GM12878 (cell line): ENCODE data around the gene PLBD1.

Experiments
- CEBPB ChIP-seq, 2 experiments: fragments of 150-350 bp in 1 of 2; IDR thresholded peaks; 2 replicates each; pipeline ENCODE4 v1.6.1; 2012 to 2014; ENCODE audit warnings: low read depth in 2 of 2, low read length in 2 of 2, borderline replicate concordance in 1 of 2, inconsistent platforms in 1 of 2
- CTCF ChIP-seq, 3 experiments: IDR thresholded peaks in 2 of 3; conservative IDR thresholded peaks in 1 of 3; 2 replicates each; pipeline ENCODE4 v1.5.1; 2011; ENCODE audit warnings: low read depth in 3 of 3, low read length in 3 of 3, mild to moderate bottlenecking in 3 of 3, control low read depth in 2 of 3, moderate library complexity in 2 of 3, inconsistent platforms in 1 of 3, mixed read lengths in 1 of 3; ENCODE audit not compliant: control insufficient read depth in 2 of 3, insufficient read depth in 1 of 3; ENCODE audit errors: extremely low read depth in 1 of 3
- SMAD1 ChIP-seq: fragments of 450-650 bp; IDR thresholded peaks from 2 replicates; pipeline ENCODE4 v1.6.1; 2018; ENCODE audit warnings: mild to moderate bottlenecking, low read depth; ENCODE audit not compliant: partially characterized antibody

- TF ChIP-seq CTCF (IDR thresholded peaks at IDR 0.05 in 2 of 3, conservative IDR thresholded peaks at IDR 0.05 in 1 of 3; ENCODE audit: control insufficient read depth in 2 of 3, extremely low read depth in 1 of 3, insufficient read depth in 1 of 3, low read depth in 3 of 3, low read length in 3 of 3) (no peak), SMAD1 (no peak), CEBPB (IDR thresholded peaks at IDR 0.05; ENCODE audit: borderline replicate concordance in 1 of 2, low read depth in 2 of 2, low read length in 2 of 2) (no peak)
These were observed 5.9 kb downstream of the PLBD1 start for GRCh38 chr12:14561677-14562238.
